HG03280 (cell line): ENCODE measurements around the gene ZBTB24.

Experiments used
- ATAC-seq: cut with Tn5 transposase; IDR thresholded peaks from one replicate; pipeline ENCODE4 v1.9.1; 2021; ENCODE audit warnings: mild to moderate bottlenecking, moderate library complexity; ENCODE audit not compliant: unreplicated experiment

The ZBTB24 gene

DNA sequence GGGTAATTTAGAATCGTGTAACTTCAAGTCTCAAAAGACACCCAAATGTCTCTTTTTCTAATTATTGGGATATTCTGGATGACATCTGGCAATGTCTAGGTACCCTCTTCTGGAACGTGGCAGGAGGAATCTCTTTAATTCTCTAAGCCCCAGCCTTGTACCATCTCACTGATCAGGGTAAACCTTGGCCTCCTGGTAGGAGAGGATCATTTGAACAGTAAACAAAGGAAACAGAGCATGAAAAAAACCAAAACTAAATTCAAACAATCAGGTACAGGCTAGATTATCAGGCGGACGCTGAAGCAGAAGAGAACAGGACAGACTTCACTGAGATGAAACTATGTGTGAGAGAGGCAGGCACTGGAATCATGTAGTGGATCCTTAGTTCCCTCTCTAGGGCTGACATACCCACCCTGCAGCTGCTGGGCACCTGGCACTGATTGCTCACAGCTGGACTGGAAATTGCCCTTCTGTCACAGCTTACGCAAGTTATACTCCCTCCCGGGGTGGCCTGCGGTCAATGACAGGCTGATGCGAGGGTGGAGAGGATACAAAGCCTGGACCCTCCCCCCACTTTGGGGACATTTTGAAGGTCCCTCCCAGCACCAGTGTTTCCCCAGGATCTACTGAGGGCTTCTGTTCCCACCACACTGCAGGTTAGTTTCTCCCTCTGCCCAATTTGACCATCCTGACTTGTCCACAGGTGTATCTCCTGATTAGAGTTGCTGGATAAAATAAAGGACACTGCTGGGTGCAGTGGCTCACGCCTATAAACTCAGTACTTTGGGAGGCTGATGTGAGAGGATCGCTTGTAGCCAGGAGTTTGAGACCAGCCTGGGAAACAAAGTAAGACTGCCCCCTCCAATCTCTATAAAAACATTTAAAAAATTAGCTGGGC is 20.6 kb upstream of the ZBTB24 start:
- no peak for ATAC-seq

DNA sequence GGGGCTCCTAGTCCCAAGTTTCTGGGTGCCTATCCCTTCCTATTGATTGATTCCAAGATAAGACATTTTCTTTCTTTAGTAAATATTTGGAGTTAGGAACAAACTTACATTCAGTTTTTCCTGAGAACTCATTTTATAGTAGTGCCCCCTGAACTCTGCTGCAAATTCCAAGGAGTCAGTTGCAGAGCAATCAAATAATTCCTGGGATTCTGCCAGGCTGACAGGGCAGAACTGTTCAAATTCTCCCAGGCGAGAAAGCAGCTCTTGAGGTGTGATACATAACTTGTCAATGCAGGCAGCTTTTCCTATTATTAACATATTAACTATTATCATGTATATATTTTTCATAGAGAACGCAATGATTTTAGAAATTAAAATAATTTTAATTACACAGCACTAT is 15.9 kb upstream of the ZBTB24 start:
- ATAC-seq = no peak

DNA sequence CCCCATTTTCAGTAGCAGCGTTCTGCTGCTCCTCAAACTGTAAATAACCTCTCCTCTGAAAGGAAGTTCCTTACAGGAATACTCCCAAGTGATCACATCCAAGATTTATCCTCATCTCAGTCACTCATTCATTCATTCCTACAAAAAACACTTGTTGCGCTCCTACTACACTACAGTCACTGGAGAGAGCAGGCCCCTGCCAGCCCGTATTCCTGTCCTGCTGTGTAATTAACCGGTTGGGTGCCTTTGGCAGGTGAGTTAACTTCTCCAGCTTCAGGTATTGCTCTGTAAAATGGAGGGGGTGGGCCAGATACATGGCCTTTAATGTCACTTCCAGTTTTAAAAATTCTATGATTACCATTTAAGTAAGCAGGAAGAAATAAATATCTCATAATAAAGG is 15.0 kb upstream of the ZBTB24 start:
- no peak for ATAC-seq

DNA sequence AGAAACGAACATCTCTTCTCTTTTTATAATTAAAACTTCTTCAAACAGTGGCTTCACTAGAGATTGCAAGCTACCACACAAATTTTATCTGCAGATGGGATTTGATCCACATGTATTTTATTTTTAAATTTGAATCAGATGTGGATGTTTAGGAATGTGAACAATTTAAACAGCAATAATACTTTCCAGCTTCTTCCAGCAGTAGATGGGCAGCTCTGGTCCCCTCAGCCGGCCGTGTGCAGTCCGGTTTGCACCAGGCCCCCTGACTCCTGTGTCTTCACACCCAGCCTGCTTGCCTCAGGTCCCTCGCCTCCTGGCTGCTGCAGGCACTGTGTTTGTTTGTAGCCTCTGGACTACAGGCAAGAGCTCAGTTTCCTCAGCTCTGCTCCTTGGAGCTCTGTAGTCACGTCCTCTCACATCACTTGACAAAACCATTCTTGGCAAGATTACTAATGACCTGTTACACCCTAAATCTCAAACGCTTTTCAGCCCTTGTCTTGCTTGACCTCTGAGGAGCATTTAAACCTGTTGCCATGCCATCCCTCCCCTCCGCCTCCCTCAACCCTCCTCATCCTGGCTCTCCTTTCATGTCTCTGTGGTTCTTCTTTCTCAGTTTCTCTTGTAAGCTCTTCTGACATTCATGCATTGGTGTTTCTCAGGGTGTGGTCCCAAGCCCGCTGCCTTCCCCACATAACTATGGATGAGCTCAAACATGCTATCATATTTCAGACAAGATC is 13.2 kb upstream of the ZBTB24 start:
- ATAC-seq = no peak

DNA sequence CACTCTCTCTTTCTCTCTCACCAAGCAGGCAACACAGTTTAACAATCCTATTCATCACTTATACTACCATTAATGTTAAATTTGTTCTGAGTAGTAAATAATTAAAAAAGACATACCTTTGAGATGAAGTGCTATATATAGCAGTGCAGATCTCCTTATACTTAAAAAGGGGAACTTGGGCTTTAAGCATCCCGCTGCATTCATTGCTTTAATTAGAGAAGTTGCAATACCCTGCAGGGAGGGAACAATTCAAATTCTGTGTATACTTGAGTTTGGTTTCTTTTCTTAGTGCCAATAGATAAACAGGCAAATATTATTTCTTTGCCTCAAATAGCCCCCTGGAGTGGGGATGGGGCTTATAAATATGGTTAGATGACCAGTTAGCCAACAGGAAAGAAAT is 10.8 kb upstream of the ZBTB24 start:
- ATAC-seq = no peak

DNA sequence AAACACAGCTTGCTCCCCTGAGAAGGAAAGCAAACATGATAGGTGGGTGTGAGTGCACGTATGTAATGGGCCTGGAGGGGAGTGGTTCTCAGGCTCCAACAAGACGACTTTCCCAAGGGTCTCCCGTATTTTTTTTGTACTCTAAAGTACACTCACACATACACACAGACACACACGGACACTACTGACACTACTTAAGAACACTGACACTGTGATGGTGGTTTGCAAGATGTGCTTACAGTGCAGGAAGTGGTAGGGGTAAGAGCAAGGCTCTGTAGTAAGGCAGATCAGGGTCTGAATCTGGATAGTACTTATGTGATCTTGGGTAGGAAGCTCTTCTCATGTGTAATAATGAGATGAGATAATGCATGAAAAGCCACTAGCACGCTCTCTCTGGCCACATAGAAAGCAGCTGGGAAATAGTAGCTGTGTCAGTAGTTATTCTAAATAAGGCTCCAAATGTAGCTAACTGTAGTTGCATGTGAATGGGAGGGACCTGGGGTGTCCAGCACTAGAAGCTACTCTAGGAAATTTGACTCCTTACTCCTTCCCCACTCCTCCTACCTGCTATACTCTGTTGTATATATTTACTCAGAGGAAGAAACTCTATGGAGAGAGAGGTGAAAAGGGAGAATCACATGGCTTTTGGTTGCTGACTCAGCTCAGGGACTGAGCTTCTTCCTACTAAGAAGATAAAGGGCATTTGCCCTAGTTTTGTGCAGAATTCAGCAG is 8.4 kb upstream of the ZBTB24 start:
- ATAC-seq = no peak

DNA sequence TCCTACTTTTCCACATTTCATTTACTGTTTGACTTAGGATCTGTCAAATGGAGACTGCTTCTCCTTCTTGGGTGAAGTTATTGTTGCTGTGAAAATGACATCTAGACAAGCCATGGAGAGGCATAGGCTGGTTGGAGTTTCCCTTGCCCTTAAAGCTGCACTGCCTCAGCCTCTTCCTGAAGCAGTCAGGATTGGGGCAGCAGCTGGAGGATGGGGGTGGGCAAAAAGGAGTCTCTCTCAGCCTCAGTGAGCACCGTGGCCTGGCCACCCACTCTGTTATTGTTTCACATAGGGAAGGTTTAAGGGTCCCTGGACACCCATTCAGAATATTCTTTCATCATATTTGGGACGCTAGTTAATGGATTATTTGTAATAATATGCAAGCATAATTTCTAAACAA is 7.7 kb upstream of the ZBTB24 start:
- ATAC-seq = no peak

DNA sequence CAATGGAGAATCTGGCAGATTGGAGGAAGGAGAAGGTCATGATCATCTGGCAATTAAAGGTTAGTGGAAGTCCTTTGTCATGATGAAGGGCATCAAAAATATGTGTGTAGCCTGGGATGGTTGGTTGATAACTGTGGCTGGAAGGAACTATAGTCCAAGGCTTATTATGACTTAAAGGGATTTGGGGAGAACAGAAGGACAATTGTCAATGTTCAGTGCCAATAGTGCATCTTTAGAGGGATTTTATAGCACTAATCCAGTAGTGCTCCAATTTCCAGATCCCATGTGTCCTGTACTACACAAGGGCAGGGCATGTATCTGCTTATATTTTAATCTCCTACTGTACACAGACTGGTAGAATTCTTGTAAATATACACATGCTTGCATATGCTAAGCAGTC is 5.0 kb upstream of the ZBTB24 start:
- ATAC-seq = no peak

DNA sequence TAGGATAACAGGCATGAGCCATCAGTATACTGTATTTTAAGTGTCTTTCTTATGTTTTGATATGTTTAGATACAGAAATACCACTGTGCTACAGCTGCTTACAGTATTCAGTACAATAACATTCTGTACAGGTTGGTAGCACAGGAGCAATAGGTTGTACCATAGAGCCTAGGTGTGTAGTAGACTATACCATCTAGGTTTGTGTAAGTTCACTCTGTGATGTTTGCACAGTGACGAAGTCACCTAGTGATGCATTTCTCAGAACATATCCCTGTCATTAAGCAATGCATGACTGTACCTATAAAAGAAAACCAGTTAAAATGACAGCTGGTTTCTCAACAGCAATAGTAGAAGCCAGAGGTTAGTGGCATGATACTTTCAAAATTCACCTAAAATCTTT is 3.0 kb upstream of the ZBTB24 start:
- no peak for ATAC-seq

DNA sequence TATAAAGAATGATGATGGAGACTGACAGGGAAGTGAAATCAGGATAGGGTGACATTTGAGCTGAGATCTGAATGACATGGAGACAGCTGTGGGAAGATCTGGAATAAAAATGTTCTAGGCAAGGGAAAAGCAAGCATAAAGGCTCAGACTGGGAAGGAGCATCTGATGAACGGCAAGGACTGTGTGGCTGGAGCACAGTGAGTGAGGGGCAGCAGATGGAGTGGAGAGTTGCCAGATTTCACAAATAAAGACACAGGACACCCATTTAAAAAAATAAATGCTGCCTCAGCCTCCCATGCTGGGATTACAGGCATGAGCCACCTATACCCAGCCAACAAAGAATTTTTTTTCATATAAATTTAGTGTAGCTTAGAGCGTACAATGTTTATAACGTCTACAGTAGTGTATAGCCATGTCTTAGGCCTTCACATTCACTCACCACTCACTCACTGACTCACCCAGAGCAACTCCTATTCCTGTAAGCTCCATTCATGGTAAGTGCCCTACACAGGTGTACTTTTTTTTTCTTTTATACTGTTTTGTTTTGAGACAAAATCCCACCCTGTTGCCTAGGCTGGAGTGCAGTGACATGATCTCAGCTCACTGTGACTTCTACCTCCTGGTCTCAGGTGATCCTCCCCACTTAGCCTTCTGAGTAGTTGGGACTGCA is 2.4 kb upstream of the ZBTB24 start:
- no peak for ATAC-seq

DNA sequence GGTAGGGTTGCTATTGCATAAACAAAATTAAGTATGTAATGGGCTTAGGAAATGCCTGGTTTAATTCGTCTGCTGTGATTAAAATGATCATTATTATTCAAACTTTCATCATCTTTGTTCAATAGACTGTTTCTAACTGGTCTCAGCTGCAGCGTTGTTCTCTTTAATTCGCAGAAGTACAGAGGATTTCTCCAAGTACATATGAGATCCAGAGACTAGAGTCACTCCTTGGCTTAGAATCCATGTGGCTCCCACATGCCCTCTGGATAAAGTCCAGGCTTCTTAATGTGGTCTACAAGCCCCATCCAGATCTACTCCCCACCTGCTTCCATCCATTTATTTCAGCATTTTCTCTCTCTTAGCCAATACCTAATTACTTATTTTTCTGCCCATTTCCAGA is 1.1 kb upstream of the ZBTB24 start:
- ATAC-seq = no peak

DNA sequence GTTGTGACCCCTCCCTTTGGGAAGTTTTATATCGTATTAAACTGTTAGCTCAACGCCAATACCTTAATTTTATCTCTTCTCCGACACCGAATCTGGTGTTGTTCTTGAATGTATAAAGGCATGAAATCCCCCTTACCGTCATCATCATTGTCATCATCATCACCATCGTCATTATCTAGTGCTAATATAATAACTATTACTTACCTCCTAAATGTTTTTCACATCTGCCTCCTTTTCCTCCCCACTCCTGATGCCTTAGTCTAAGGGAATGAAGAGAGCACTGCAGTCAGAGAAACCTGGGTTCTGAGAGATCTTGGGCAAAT is 677 bp upstream of the ZBTB24 start:
- ATAC-seq = peak; percentile 1

DNA sequence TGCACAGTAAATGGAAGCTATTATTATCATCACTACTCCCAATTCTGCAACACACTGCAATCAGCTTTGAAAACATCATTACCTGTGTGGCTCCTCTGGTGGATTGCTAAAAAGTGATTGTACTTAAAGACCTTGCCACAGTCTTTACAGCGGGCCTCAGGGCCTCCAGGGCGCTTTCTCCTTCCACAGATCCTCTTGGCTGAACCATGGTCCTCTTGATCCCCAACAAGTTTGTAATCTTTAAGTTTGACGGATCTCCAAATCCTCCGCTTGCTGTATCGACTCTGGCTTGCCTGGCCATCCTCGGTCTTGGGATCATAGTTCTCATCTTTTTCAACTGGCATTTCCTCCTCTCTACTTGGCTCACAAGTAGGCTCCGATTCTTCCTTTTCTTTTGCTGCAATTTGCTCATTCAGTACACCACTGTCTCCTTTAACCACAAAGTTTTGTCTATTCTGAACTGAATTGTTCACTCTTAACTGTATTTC is 2.0 kb downstream of the ZBTB24 start:
- ATAC-seq = no peak

DNA sequence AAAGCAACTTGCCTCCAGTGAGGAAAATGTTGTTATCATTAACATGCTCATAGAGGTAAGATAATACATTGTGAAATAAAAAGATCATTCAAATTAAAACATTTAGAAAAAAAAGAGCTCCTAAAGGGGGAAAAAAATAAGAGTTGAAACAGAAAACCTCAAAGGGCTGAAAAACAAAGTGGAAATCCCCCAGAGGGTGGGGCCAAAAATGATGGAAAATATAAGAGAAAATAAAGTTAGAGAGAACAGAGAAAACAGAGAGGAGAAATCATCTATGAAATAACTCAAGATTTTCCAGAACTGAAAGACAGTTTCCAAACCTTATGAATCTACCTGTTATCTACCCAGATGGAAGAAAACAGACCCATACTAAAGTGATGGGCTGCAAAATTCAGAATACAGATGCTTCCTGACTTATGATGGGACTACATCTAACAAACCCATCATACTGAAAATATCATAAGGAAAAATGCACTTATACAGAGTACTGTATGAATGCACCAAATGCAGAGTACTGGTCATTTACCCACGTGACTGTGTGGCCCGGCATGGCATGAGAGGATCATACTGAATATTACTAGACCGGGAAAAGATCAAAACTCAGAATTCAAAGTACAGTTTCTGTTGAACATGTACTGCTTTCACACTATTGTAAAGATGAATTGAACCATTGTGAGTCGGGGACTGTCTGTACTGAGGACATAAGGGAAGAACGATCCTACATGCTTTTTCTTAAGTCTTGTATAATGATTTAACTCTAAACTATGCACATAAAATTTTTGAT is 4.0 kb downstream of the ZBTB24 start:
- ATAC-seq = no peak

DNA sequence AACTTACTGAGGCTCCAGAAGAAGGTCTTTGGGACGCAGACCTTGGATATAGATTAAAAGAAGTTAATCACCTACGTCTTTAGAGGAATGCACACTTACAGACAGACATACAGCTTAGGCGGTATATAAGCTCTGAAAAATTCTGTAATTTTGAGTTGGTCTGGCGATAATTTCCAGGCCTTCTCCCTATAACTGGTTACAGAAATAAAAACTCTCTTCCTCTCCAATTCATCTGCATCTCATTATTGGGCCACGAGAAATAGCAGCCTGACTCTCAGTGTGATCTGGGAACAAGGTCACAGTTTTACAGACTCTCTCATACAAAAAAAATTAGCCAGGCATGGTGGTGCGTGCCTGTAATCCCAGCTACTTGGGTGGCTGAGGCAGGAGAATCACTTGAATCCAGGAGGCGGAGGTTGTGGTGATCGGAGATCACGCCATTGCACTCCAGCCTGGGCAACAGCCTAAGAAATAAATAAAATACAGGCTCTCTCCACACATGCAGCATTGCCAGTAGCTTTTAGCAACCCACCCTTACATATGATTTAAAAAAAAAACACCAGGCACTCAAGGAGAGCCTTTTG is 4.7 kb downstream of the ZBTB24 start:
- ATAC-seq = no peak

DNA sequence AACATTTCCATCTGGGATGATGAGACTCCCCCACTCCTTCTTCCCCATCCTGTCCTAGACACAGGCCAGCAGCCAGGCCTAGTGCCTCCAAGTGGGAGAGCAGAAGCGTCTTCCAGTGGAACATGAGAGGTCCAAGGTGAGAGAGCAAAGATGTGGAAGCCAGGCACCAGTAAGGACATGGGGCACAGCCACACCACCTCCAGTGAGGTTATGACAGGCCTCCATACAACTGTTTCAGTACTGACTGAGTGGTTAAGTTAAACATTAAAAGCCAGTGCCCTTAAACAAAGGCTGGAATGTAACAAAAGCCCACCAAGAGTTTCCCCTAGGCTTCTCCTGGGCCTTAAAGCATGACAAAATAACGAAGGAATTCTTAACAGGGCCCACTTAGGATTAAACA is 5.3 kb downstream of the ZBTB24 start:
- no peak for ATAC-seq

DNA sequence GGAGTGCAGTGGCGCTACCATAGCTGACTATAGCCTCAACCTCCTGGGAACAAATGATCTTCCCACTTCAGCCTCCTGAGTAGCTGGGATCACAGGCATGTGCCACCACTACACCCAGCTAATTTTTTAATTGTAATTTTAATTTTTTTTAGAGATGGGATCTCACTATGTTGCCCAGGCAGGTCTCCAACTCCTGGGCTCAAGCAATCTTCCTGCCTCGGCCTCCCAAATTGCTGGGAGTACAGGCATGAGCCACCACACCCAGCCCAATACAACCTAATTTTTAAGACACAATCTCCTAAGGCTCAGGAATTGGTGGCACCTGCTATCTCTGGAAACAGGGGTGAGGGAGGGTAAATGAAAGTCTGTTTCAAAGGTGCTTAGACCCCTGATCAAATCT is 5.8 kb downstream of the ZBTB24 start:
- ATAC-seq = no peak

DNA sequence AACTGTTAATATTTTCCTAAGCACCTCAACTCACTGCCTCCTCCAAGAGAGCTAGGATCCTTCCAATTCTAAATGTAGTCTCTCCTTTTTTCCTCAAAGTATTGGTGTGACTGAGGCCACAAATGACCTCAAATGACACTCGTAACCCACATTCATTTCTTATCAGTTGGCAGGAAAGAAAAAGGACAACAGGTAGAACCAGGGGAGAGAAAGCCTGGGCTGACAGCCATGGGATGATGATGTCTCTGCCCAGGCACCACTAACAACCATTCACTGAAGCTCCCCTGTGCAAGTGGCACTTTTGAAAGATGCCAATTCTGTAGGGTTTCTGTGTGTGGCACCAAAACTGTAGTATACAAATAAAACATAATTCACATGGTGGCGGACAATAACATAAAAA is 7.4 kb downstream of the ZBTB24 start:
- no peak for ATAC-seq

DNA sequence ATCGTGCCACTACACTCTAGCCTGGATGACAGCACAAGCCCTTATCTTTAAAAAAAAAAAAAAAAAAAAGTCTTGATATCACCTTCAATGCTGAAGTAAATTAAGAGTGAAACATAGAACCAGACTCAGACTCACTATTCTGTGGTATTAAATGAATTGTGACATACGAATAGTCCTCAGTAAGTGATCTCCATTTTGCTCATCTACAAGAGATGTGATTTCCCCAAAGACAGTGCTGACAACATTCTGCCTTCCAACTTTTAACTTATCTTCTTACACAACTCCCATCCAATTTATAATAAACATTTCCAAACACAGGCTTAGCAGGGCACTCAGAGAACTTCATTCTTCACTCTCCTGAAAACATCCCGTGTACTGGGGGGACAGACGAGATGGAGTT is 8.0 kb downstream of the ZBTB24 start:
- no peak for ATAC-seq

DNA sequence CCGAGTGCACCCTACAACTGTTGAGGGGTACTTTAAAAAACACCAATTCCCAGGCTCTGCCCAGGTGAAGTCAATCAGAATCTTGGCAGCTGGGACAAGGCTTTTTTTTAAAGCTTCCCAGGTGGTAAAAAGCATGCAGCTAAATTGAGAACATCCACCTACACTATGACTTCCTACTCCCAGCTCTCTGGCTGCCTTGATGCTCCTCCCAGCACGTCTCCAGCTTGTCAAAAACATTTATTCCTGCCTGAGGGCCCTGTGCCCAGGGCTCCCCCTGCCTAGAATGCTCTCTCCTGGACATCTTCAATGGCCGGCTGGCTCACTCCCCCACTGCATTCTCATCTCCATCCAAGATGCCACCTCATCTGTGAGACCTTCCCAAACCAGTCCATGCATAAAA is 9.9 kb downstream of the ZBTB24 start:
- no peak for ATAC-seq
